NCI-H1436 (cell line): ENCODE measurements around the gene MXD3.
"Not testable (repeated sequence)": the region's sequence is repeated elsewhere in the genome, so short reads cannot be mapped to it uniquely, and the experiment has no call there.

Experiments used
- DNase-seq: peaks from one replicate; lab custom pipeline; 2025; lab: John Stamatoyannopoulos, UW

MXD3 gene

DNA sequence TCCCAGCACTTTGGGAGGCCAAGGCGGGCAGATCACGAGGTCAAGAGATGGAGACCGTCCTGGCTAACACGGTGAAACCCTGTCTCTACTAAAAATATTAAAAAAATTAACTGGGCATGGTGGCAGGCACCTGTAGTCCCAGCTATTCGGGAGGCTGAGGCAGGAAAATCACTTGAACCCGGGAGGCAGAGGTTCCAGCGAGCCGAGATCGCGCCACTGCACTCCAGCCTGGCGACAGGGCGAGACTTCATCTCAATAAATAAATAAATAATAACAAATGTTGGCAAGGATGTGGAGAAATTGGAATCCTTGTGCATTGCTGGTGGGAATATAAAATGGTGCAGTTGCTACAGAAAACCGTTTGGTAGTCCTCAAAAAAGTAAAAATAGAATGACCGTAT is 31.3 kb upstream of the MXD3 start:
- DNase-seq, result not testable (repeated sequence)

DNA sequence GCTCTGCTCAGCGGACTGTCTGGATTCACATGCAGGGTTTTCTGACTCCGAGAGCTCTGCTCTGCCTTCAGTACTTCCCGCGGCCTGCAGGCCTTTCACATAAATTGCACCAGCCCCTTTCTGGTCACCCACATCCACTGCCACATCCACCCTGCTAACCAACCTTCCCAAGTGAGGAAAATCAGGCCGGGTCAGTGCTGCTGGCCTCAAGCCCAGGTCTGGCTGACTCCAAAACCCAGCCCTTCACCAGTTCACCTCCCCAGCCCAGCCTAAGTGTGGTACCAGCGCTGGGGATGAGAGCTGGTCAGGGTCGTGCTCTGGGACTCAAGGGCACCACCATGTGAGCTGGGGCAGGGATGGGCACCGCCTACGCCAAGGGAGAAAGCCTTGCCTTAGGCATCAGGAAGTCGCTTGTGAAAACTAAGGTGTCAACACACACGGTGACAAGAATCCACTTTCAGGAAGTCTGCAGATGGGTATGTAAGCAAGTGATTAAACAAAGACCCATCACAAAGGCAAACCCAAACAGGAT is 27.5 kb upstream of the MXD3 start:
- DNase-seq, result no peak

DNA sequence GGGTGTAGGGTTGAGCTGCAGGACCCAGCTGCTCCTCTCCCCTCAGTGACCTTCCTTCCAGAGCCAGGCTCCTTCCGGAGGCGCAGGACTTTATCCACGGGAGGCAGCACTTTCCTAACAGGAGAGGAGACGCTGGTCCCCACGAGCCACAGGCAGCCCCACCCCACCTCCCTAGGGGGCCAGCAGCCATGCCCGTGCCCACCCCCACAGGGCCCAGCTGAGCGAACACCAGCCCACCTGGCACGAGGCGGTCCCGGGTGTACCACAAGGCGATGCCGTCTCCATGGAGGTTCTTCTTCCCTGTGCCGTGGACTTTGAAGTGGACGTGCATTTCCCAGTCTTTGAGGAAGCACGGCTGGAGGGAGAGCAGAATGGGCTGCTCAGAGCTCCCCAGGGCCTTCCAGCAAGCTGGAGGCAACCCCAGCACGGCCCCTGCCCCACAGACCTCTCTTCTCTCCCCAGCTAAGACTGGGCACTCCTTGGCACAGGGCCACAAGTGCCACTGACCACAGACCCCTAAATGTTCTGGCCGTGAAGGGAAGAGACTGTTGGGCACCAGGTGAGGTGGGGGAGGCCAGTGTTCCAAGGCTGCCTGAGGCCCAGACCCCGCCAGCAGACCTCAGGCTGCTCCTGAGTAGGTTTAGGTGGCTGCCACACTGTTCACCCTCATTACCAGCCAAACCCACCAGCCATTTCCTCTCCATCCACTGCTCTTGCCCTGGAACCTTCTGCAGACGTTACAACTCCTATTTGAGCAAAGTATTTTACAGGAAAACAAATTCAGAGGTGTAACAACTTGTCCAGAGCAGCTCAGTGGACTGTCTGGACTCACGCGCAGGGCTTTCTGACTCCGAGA is 26.8 kb upstream of the MXD3 start:
- DNase-seq, result no peak

DNA sequence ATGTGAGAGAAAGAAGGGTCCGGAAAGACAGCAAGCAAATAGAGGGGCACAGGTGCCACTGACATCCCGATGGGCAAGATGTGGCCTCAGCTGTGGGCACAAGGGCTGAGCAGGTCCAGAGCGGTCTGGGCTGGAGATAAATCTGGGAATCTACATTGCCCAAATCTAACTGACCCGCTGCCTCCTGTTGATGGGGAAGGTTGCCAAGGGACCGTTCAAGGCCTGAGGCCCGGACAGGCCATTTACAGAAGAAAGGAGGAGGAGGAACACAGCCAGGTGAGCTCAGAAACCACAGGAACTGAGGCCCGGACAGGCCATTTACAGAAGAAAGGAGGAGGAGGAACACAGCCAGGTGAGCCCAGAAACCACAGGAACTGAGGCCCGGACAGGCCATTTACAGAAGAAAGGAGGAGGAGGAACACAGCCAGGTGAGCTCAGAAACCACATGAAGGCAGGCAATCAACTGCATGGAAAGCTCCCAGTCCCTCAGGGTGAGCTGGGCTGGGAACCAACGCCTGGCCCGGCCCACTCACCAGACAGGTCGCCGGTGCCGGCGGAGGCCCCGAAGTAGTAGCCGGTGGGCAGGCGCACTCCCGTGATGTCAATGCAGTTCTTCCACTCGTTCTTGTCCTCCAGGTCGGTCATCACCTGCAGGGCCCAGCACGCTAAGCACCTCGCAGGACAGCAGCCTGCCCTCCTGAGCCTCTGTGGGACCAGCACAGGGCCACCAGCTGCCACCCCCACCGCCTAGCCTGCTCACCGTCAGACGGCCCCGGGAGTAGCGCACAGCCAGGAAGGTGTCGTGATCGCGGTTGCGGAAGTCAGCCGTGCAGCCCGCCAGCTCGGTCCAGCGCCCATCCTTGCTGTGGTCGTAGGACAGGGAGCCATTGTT is 25.2 kb upstream of the MXD3 start:
- no peak for DNase-seq

DNA sequence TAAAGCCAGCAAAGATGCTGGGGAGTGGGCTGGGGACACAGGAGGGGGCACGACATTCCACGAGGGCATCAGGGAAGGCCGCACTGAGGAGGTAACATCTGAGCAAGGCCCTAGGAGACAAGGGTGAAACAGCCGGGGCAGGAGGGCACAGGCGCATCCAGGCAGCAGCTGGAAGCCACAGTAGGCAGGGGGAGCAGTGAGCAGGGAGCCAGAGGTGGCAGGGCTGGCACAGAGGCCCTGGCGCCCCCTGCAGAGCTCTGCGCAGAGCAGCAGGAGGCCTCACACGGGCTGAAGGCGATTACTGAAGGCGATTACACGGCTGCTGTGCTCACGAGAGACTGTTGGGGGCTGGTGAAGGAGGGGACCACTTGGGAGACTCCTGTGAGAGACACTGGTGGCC is 24.4 kb upstream of the MXD3 start:
- DNase-seq, result no peak

DNA sequence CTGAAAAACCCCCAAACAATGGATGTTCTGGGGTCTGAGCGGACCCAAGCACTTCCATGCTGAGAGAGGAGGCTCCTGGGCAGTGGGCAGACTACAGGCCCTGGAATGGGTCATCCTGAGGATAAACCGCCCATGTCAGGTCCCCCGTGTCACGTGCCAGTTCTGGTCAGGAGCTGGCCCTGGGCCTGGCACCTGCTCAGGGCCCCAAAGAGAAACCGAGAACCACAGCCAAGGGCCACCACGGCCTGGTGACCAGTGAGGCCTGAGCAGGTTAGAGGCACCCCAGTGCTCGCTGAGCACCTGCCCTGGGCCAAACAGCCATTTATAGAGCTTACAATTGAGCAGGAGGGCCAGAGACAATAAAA is 24.0 kb upstream of the MXD3 start:
- no peak for DNase-seq

DNA sequence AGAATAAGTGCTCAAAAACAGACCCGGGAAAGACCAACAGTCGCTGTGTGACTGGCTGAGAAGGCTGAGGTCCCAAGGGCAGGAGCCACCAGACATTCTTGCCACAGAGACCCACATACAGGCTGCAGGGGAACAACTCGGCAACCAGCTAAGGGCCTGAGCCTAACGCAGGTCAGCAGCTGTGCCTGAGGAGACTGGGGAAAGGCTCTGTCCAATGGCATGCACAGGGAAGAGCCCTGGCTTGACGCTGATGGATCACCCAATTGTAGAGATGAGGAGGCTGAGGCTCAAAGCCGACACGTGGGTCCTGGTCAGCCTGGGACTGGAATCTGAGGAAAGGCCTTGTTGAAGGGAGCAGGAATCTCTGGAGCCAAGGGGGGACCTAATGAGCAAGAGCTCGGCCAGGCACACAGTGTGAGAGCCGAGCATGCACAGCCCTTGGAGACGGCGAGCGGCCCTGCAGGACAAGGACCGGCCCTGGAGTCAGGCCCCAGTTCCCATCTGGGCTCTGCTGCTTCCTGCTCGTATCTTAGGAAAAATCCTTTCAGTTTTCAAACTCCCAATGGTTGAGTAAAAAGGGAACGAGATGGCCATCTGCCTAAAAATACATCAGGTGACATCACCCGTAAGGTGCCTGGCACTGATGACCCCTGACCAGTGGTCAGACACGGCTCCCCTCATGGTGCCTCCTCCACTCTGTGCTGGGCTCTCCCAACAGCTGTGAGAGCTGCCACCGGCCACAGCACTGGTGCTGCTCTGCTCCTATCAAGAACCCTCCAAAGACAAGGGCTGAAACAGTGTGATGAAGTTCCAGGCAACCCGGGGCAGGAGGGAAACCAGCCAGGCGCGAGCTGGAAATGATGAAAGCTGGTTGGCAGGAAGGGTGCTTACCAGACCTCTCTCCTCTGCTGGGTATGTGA is 23.3 kb upstream of the MXD3 start:
- no peak for DNase-seq

DNA sequence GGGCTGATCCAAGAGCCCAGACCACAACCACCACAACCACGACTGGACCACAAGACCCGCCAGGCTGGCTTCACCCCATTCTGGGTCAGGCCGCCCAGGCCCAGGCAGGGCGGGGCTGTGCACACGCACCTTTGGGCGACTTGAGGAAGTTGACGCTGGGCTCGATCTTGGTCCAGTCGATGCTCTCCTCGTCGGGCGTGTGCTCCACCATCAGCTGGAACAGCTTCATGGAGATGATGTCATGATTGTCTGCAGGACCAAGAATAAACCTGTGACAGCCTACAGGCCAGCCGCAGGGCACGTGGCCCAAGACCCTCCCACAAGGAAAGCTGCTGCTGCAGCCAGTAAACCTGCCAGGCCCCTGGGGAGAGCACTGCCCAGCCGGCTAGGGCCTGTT is 22.5 kb upstream of the MXD3 start:
- no peak for DNase-seq

DNA sequence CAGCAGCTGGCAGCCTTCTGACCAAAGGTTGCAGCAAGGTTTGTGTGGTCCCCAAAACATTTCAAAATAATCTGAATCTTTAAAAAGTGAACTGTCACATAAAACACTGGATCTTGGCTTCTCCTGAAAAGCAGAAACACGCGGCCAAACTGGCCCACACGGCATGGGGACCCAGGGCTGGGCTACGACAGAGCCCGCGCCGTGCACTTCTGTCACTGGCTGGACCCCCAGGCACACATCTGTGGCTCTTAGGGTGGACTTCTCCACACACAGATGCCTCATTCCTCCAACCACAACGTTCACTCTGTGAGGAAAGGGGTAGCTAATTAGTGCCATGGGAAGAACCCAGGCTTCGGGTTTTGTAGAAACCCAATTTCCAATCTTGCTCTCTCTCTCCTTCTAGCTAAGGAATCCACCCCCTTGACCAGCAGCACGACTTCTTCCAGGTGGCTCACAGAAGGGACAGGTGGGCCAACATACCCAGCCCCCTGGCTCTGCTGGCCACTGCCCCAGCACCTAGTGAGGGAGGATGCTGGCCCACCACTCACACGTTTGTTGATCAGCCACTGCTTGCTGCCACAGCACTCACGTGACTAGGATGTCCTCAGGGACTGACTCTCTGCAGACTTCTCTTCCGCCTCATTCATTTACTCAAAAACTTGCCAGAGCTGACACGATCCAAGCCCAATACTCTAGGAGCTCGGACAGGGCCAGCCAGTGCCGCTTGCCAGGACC is 21.9 kb upstream of the MXD3 start:
- no peak for DNase-seq

DNA sequence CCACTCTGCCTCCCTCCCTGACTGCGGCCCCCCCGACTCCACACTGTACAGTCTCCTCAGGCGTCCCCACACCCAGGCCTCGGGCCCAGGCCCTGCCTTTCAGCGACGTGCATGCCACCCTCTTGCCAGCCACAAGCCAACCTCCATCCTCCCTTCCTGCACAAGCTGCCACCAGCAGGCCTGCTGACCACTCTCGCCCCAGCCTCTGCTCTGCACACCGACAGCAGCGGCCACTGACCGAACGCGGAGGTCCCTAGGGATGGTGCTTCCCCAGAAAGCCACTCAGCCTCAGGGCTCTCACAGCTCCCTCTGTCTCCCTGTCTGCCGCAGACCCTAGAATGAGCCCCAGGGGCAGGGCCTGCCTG is 21.2 kb upstream of the MXD3 start:
- no peak for DNase-seq

DNA sequence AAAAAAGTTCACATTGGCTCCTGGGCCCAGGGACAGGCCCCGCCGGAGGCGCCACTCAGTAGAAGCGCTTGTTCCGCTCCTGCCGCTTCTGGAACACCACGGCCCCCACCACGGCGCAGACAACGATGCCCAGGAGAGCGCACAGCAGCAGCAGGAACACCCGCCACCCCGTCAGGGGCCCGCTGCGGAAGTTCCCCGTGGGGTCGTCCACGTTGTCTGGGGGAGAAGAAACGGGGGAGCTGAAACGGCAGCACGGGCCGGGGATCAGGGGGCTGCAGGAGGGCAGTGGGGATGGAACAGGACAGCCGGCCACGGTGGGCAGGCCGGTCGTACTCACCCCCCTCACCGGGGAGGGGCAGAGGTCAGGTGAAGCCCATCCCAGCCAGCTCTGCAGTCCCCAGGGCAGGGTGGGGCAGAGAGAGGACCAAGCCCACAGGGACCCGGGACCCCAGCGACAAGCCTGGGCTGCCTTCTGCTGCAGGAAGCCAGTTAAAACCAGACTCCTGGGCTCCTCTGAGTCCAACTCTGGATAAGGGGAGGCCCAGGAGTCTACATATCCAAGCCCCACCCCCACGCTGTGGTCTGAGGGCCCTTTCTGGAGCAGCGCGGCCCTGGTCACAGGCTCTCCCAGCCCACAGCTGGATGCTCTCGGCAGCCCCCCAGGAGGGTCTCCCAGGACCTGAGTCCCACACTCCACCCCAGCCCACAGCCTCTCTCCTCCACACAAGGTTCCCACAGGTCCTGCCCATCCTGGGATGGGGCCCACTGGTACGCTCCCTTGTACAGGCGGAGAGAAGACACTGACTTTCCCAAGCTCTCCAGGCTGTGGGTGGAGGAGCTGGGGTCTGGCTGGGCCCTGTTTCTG is 20.6 kb upstream of the MXD3 start:
- no peak for DNase-seq

DNA sequence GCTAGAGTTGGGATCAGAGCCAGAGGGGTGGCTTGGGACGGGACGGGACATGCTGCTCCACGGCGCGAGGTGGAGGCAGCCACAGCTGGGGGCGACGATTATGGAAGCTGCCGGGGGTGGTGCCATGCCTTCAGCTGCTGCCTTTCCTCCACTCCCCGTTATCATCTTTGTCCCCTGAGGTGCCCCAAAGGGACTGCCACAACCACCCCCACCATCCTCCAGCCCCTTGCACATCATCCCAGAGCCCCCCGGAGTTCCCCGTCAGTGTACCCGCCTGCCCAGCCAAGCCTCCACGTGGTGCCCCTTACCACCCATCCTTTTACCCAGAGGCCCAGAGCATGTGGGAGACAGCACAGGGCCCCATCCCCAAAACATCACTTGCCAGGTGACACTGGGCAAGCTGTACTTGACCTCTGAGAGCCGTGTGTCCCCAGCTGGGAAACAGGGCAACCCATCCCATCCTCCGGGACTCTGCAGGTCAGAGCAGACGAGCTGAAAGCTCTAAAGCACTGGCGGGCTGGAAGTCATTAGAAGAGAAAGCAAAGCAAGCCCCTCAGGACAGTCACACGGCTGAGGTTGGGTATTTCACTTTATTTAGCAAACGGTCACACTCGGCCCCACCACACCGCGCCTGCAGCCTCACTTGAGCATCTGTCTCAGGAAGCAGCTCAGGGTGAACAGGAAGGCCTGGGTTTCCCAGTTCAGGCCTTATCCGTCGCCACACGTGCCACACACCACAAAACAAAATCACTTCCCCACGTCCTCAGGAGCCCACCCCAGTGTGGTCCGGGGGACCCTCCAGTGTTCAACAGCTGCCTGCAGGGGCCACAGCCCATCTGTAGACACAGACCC is 19.5 kb upstream of the MXD3 start:
- no peak for DNase-seq

DNA sequence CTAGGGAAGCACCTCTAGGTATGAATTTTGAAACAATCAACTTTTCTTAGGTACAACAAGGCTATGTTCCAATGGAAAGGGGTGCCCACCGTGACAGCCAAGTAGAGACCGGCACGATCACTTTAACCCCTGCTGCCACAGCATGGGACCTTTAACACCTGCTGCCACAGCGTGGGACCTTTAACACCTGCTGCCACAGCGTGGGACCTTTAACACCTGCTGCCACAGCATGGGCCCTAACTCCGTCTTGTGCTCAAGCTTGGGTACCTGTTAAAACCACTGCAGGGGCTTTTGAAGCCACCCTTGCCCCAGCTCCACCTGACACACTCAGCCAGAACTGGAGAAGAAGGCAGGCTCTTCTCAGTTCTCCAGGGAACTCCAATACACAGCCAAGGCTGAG is 18.2 kb upstream of the MXD3 start:
- no peak for DNase-seq

DNA sequence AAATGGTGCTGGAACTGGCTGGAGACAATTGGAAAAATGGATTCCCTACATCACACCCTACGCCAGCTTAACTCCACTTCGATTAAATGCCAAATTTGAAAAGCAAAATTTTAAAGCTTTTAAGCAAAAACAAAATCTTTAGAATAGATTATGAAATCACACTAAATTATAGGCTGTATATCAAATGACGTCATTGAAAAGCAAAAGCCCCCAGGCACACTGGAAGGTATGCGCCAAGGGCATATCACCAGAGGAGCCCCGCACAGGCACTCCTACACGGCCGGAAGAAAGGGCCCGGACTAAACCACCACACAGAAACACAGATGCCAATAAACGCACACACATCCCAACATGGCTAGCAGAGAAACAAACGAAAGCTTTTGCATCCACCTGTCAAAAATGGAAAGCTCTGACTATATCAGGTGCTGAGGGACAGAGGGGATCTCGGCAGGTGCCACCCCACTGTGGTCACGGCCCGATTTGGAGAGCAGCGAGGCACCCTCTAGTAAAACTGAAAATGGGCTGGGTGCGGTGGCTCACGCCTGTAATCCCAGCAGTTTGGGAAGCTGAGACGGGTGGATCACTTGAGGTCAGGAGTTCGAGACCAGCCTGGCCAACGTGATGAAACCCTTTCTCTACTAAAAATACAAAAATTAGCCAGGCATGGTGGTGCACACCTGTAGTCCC is 17.0 kb upstream of the MXD3 start:
- no peak for DNase-seq

DNA sequence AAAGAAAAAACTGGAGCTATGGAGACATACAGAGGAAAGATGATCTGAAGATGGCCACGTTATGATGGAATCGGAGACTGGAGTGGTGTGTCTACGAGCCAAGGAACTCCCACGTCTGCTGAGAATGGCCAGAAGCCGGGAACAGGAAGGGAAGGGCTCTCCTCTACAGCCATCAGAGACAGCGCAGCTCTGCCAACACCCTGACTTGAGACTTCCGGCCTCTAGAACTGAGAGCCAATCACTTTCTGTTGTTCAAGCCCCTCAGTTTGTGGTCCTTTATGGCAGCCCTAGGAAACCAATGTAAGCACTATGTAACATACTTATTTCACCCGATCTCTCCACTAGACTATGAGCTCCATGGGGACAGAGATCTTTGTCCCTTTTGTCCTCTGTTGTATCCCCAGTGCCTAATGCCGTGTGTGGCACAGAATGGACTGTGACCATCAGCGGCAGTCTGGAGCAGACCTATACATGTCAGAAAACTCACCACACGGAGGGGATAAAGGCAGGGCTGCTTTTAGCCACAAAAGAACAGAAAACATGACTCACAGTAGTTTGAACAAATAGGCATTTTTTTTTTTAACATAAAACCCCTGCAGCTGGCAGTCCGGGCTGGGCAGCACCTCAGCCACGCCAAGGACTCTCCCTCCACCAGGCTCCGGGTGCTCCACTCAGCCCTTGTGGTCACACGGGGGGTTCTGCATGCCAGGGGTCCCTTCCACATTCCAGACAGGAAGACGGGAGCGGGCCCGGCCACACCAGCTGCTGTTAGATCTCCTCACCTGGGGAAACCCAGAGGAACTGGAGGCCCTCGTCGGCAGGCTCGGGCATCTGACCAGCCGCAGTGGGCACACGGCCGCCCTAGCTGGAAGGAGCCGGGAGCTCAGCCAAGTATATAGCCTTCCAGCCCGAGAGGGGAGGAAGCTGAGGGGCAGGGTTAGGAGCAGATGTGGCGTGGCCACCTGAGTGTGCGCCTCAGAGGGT is 16.1 kb upstream of the MXD3 start:
- DNase-seq, result no peak

DNA sequence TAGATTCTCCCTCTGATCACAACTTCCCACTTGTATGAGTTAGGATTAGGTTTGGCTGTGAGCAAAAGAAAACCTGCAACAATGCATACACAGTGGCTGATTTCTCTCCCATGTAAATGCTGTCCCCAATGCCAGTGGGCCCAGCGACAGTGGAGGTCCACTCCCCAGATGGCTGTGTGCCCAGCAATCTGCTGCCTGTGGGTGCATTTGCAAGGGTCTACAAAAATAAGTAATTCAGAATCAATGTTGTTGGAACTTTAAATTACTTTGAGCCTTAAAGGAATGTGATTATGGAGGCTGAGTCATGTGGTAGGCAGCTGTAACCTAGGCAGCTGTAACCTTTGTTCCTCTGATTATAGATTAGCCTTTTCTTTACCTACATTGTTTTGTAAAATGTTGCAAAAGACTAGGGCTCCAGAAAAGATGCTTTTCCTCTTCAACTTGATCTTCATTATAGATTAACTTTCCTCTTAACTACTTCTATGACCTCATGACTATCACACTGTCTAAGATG is 14.2 kb upstream of the MXD3 start:
- no peak for DNase-seq

DNA sequence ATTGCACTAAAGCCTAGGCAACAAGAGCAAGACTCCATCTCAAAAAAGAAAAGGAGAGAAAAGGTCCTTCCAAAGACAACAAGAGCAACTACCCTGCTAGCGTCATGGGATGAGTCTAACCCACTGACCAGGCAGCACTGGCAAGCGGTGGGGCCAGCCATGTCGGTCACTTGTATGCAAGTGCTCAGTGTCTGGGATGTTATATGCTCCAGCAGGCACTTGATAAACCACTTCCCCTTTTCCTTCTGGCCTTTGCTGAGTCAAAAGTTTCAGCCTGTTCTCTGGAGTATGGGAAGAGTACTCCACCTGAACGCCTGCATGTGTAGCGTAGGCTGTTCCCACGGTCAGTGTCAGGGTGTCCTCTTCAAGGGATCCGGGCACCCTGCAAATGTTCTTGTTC is 9.2 kb upstream of the MXD3 start:
- no peak for DNase-seq
